ENCODE results near the gene MICAL3.

DNA sequence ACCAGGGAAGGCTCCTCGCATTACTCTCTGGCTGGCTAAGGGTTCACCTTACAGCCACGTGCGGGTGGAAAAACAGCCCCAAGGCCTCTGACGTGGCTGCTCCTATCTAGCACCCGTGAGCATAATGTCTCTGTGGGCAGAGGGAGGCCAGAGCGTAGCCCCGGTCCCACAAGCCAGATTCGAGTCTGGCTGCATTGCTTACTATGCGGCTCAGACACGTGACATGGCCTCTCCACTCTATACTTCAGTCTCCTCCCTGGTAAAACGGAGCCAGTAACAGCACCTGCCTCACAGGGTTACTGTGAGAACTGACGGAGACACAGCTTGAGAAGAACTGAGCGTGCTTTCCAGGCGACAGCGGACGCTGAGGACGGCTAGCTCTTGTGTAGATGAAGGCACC, 144.3 kb downstream of the MICAL3 start:
- TF ChIP-seq OSR1 (CRISPR knock-in tag; IDR thresholded peaks at IDR 0.05) (no peak), ZNF8 (CRISPR knock-in tag; IDR thresholded peaks at IDR 0.05) (no peak), GLIS3 (CRISPR knock-in tag; IDR thresholded peaks at IDR 0.05) (no peak), ZNF565 (CRISPR knock-in tag; conservative IDR thresholded peaks at IDR 0.05; ENCODE audit: low read depth) (no peak)
- TF ChIP-seq, protein P1, sequence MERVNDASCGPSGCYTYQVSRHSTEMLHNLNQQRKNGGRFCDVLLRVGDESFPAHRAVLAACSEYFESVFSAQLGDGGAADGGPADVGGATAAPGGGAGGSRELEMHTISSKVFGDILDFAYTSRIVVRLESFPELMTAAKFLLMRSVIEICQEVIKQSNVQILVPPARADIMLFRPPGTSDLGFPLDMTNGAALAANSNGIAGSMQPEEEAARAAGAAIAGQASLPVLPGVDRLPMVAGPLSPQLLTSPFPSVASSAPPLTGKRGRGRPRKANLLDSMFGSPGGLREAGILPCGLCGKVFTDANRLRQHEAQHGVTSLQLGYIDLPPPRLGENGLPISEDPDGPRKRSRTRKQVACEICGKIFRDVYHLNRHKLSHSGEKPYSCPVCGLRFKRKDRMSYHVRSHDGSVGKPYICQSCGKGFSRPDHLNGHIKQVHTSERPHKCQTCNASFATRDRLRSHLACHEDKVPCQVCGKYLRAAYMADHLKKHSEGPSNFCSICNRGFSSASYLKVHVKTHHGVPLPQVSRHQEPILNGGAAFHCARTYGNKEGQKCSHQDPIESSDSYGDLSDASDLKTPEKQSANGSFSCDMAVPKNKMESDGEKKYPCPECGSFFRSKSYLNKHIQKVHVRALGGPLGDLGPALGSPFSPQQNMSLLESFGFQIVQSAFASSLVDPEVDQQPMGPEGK (CRISPR knock-in tag; IDR thresholded peaks at IDR 0.05; ENCODE audit: borderline replicate concordance): no peak
- TF ChIP-seq, protein P2, sequence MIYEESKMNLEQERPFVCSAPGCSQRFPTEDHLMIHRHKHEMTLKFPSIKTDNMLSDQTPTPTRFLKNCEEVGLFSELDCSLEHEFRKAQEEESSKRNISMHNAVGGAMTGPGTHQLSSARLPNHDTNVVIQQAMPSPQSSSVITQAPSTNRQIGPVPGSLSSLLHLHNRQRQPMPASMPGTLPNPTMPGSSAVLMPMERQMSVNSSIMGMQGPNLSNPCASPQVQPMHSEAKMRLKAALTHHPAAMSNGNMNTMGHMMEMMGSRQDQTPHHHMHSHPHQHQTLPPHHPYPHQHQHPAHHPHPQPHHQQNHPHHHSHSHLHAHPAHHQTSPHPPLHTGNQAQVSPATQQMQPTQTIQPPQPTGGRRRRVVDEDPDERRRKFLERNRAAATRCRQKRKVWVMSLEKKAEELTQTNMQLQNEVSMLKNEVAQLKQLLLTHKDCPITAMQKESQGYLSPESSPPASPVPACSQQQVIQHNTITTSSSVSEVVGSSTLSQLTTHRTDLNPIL (CRISPR knock-in tag; IDR thresholded peaks at IDR 0.05; ENCODE audit: low read depth): no peak
- TF ChIP-seq, protein P3, sequence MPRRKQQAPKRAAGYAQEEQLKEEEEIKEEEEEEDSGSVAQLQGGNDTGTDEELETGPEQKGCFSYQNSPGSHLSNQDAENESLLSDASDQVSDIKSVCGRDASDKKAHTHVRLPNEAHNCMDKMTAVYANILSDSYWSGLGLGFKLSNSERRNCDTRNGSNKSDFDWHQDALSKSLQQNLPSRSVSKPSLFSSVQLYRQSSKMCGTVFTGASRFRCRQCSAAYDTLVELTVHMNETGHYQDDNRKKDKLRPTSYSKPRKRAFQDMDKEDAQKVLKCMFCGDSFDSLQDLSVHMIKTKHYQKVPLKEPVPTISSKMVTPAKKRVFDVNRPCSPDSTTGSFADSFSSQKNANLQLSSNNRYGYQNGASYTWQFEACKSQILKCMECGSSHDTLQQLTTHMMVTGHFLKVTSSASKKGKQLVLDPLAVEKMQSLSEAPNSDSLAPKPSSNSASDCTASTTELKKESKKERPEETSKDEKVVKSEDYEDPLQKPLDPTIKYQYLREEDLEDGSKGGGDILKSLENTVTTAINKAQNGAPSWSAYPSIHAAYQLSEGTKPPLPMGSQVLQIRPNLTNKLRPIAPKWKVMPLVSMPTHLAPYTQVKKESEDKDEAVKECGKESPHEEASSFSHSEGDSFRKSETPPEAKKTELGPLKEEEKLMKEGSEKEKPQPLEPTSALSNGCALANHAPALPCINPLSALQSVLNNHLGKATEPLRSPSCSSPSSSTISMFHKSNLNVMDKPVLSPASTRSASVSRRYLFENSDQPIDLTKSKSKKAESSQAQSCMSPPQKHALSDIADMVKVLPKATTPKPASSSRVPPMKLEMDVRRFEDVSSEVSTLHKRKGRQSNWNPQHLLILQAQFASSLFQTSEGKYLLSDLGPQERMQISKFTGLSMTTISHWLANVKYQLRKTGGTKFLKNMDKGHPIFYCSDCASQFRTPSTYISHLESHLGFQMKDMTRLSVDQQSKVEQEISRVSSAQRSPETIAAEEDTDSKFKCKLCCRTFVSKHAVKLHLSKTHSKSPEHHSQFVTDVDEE (CRISPR knock-in tag; IDR thresholded peaks at IDR 0.05): no peak
